Endothelial cell of umbilical vein (primary cell): ENCODE data around the gene CCL21. TPM values are rescaled to one million over a fixed set of nuclear protein-coding genes. Genes with fewer than 3 reads are reported as not detected.

Experiments used
- BruUV-seq: library from RNA; stranded (reverse); fragments of 400-500 nt; replicated peaks from 2 replicates; lab custom pipeline; 2021; lab: Mats Ljungman, UMichigan
- CTCF ChIA-PET: fragments of 300-600, 350-600 bp; sonication (Branson Sonifier 250); formaldehyde crosslinking; loops from one replicate; lab custom pipeline; 2021; ENCODE audit warnings: antibody characterized with exemption, inconsistent platforms; lab: Charles Lee
- POLR2A ChIA-PET: fragments of 300-600, 350-600 bp; sonication (Branson Sonifier 250); formaldehyde crosslinking; loops from one replicate; lab custom pipeline; 2021; ENCODE audit warnings: antibody characterized with exemption, inconsistent platforms; lab: Charles Lee
- DNase-seq: peaks from one replicate; pipeline ENCODE4 v3.0.0-alpha.2; 2011; ENCODE audit warnings: low read depth, low spot score
- FAIRE-seq: peaks from 2 replicates; lab custom pipeline; 2011; peaks lifted over from hg19 to GRCh38; lab: Jason Lieb, UNC
- H2AFZ ChIP-seq: 2 replicates; pipeline ENCODE4 v1.6.0; 2012; ENCODE audit warnings: low read depth, low read length, control low read depth, inconsistent platforms
- H3K27ac ChIP-seq: 2 replicates; pipeline ENCODE4 v1.5.1; 2011; ENCODE audit warnings: low read depth, mild to moderate bottlenecking, control low read depth, low read length, moderate library complexity; ENCODE audit not compliant: insufficient read depth
- H3K27me3 ChIP-seq, 2 experiments: 2 replicates each; pipeline versions ENCODE4 v1.6.0 to v1.6.1; 2011; ENCODE audit warnings: low read length in 2 of 2, mixed read lengths in 1 of 2; ENCODE audit not compliant: control insufficient read depth in 2 of 2, insufficient read depth in 2 of 2
- H3K36me3 ChIP-seq, 2 experiments: 2 replicates in 1 of 2; 3 replicates in 1 of 2; pipeline ENCODE4 v1.5.1; 2011; ENCODE audit warnings: low read length in 2 of 2, mild to moderate bottlenecking in 1 of 2, moderate library complexity in 1 of 2; ENCODE audit not compliant: control insufficient read depth in 2 of 2, insufficient read depth in 2 of 2; ENCODE audit errors: extremely low read depth in 1 of 2
- H3K4me1 ChIP-seq: 3 replicates; pipeline ENCODE4 v1.5.1; 2011; ENCODE audit warnings: mild to moderate bottlenecking, low read length; ENCODE audit not compliant: control insufficient read depth, insufficient read depth; ENCODE audit errors: extremely low read depth
- H3K4me2 ChIP-seq: 2 replicates; pipeline ENCODE4 v1.6.1; 2011; ENCODE audit warnings: low read length, control low read depth, mixed read lengths; ENCODE audit not compliant: insufficient read depth
- H3K4me3 ChIP-seq, 3 experiments: fragments of 200-600 bp in 1 of 3; sonication (generic), shearing (Covaris generic) in 1 of 3; replicated peaks in 1 of 3; 2 replicates each; pipeline ENCODE4 v1.5.1; 2011 to 2016; ENCODE audit warnings: control low read depth in 3 of 3, low read length in 3 of 3, mild to moderate bottlenecking in 2 of 3, inconsistent platforms in 1 of 3, low read depth in 1 of 3, moderate library complexity in 1 of 3; ENCODE audit not compliant: insufficient read depth in 1 of 3
- H3K79me2 ChIP-seq: 2 replicates; pipeline ENCODE4 v1.6.0; 2012; ENCODE audit warnings: low read length, inconsistent platforms; ENCODE audit not compliant: control insufficient read depth, insufficient read depth
- H3K9ac ChIP-seq: replicated peaks from 2 replicates; pipeline ENCODE3; 2011; ENCODE audit warnings: low read length, control low read depth; ENCODE audit not compliant: insufficient read depth; ENCODE audit errors: extremely low read depth
- H3K9me1 ChIP-seq: replicated peaks from 3 replicates; pipeline ENCODE4 v1.6.0; 2011; ENCODE audit warnings: mild to moderate bottlenecking, low read length; ENCODE audit not compliant: control insufficient read depth, insufficient read depth; ENCODE audit errors: extremely low read depth
- H3K9me3 ChIP-seq: replicated peaks from 2 replicates; pipeline ENCODE4 v1.5.1; 2012; ENCODE audit warnings: low read length, inconsistent platforms; ENCODE audit not compliant: control insufficient read depth, insufficient read depth
- H4K20me1 ChIP-seq: replicated peaks from 2 replicates; pipeline ENCODE3; 2011; ENCODE audit warnings: mild to moderate bottlenecking, low read length; ENCODE audit not compliant: control insufficient read depth, insufficient read depth; ENCODE audit errors: extremely low read depth
- CTCF ChIP-seq, 2 donors: IDR thresholded peaks; 1 replicate in 1 of 2; 2 replicates in 1 of 2; pipeline ENCODE4 v1.5.1; 2011; ENCODE audit warnings: low read length in 2 of 2, mild to moderate bottlenecking in 2 of 2, moderate library complexity in 2 of 2, control low read depth in 1 of 2, inconsistent platforms in 1 of 2, low read depth in 1 of 2; ENCODE audit not compliant: insufficient read depth in 1 of 2; ENCODE audit errors: extremely low read depth in 1 of 2
- EZH2 ChIP-seq: IDR thresholded peaks from 2 replicates; pipeline ENCODE4 v1.6.1; 2012; ENCODE audit warnings: borderline replicate concordance, low read depth, mild to moderate bottlenecking, moderate library complexity, low read length, inconsistent platforms; ENCODE audit not compliant: severe bottlenecking
- FOS ChIP-seq: IDR thresholded peaks from 2 replicates; pipeline ENCODE4 v1.6.1; 2011; ENCODE audit warnings: mild to moderate bottlenecking, low read length, moderate library complexity, borderline replicate concordance; ENCODE audit not compliant: insufficient read depth
- GATA2 ChIP-seq: IDR thresholded peaks from 2 replicates; pipeline ENCODE4 v1.7.0; 2011; ENCODE audit warnings: low read depth, mild to moderate bottlenecking, moderate library complexity, mixed read lengths, low read length; ENCODE audit not compliant: insufficient read length, insufficient read depth
- JUN ChIP-seq: IDR thresholded peaks from 2 replicates; pipeline ENCODE4 v1.6.1; 2011; ENCODE audit warnings: borderline replicate concordance, low read depth; ENCODE audit not compliant: insufficient read length, insufficient read depth
- MAX ChIP-seq: IDR thresholded peaks from 2 replicates; pipeline ENCODE4 v1.6.1; 2011; ENCODE audit not compliant: insufficient read depth, insufficient read length
- MYC ChIP-seq: IDR thresholded peaks from one replicate; pipeline ENCODE4 v1.6.1; 2011; ENCODE audit warnings: mild to moderate bottlenecking, low read depth, low read length
- POLR2A ChIP-seq: IDR thresholded peaks from 2 replicates; pipeline ENCODE4 v1.6.1; 2012; ENCODE audit warnings: low read depth, mild to moderate bottlenecking, control low read depth, low read length
- POLR2AphosphoS5 ChIP-seq: IDR thresholded peaks from 2 replicates; pipeline ENCODE4 v1.6.1; 2012; ENCODE audit warnings: low read depth, mild to moderate bottlenecking, control low read depth, low read length, moderate library complexity; ENCODE audit not compliant: insufficient read depth
- dilution Hi-C: fragments of 300-500 bp; cut with MboI; formaldehyde crosslinking; loops from one replicate; pipeline ENCODE4 v1.15.0; 2019; ENCODE audit warnings: low sequenced_read_pairs; ENCODE audit not compliant: extremely low pct_ligation_motif_present
- intact Hi-C: fragments of 100-400 bp; cut with micrococcal nuclease; formaldehyde crosslinking; loops from one replicate; pipeline ENCODE4 v1.10.0; 2022
- polyA plus RNA-seq, 4 experiments: library from polyadenylated mRNA; depleted of rRNA in 3 of 4; stranded (reverse) in 3 of 4; unstranded in 1 of 4; fragments of >200 nt; gene quantifications; 2 replicates each; pipeline versions ENCODE4 v1.2.1 to v1.2.3, GENCODE V29; 2011 to 2012; ENCODE audit warnings: missing spikeins in 1 of 4
- total RNA-seq: library from RNA; stranded (reverse); gene quantifications from 2 replicates; pipeline ENCODE4 v1.2.3, GENCODE V29; 2021

The CCL21 gene
- total and polyA plus RNA-seq, 2 donors (not counting 3 experiments of a cell fraction or from before 2014, with no cell fraction given), result 0.17 TPM; not detected in 1

DNA sequence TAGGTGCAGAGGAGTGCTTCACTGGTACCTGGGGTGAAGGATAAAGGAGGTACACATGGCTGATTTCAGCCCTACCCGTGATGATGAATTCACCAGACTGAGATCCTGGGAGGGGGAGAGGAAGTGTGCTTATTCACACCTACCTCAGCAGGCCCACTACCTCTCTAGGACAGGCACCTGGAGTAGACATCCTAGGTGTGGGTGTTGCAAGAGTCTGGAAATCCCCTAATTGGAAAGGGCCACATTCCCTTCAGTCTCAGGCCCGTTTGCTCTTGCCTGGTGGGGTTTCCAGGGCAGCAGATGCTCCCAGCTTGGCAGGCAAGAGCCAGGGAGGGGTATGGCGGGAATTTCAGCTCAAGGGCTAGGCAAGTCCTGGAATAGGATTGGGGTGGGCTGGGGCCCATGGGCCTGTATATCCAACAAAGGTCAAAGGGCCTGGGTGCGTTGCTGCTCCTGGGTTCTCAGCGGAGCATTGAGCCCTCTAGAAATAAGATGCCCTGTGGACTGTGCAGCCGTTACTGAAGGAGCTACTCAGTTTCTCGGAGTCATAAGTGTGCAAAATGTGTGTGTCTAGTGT is 5.8 kb upstream of the CCL21 start:
- H3K4me3 ChIP-seq, result no peak overlapping the region
- H3K9me3 ChIP-seq, result no peaks in the 10 kb centered on the region
- H3K79me2 ChIP-seq, result no peaks in the 10 kb centered on the region
- dilution Hi-C loops (no loop called here), intact Hi-C loops (no loop called here)
- DNase-seq, result no peak
- TF ChIP-seq FOS (no peak), EZH2 (no peak), POLR2AphosphoS5 (no peak), GATA2 (no peak), JUN (no peak)
- no peak for FAIRE-seq
- no peak overlapping the region for H3K9ac ChIP-seq
- BruUV-seq, result no TSS peak
- H3K36me3 ChIP-seq, result no peaks in the 10 kb centered on the region
- H3K4me1 ChIP-seq, result no peaks in the 10 kb centered on the region
- ChIA-PET POLR2A (no interaction called here), CTCF (interaction anchor here (1.3 to 5.0 kb wide), 1 partner anchor 13 kb away, joined by 7 to 26 read pairs; no protein-coding TSS in a partner anchor)
- no peaks in the 10 kb centered on the region for H3K9me1 ChIP-seq
- no peak overlapping the region for H3K27ac ChIP-seq
- no peak overlapping the region for H3K4me2 ChIP-seq
- H3K27me3 ChIP-seq, result peaks cover 15 to 22% of the 10 kb centered on the region in 2 experiments
- H4K20me1 ChIP-seq, result no peaks in the 10 kb centered on the region
- no peak overlapping the region for H2AFZ ChIP-seq

DNA sequence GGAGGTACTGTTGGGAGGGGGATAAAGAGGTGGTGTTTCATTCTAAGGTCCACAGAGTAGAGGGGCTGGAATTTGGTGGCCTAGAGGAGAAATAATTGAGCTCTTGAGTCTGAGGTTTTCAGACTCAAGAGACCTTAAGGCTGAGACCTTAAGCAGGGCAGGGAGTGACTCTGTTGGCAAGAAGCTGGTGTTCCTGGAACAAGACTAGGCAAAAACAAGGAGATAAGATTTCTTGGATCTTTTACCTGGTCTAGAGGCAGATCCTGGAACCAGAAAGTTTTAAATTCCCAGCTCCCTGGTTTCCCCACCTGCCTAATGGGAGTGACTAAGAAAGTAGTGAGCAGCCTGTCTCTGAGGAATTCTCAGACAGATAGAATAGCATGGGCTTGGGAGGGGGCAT is 4.1 kb upstream of the CCL21 start:
- Histone ChIP-seq H3K9me3 (no peaks in the 10 kb centered on the region), H3K9me1 (no peaks in the 10 kb centered on the region), H3K9ac (no peak overlapping the region), H3K4me3 (no peak overlapping the region), H3K36me3 (no peaks in the 10 kb centered on the region), H3K79me2 (no peaks in the 10 kb centered on the region), H2AFZ (no peak overlapping the region), H3K27ac (no peak overlapping the region), H3K4me1 (no peaks in the 10 kb centered on the region), H3K4me2 (no peak overlapping the region), H3K27me3 (peaks cover 15 to 22% of the 10 kb centered on the region in 2 experiments), H4K20me1 (no peaks in the 10 kb centered on the region)
- ChIA-PET CTCF (interaction anchor here (1.2 to 5.0 kb wide), 2 partner anchors 12 to 39 kb away, joined by 4 to 26 read pairs; no protein-coding TSS in a partner anchor), POLR2A (no interaction called here)
- TF ChIP-seq CTCF (IDR thresholded peaks at IDR 0.05; ENCODE audit: extremely low read depth in 1 of 2, insufficient read depth in 1 of 2, low read depth in 1 of 2, low read length in 2 of 2) (no peak), POLR2A (no peak), MYC (no peak), GATA2 (no peak), FOS (no peak), JUN (no peak), POLR2AphosphoS5 (no peak), EZH2 (no peak), MAX (no peak)
- no TSS peak for BruUV-seq
- intact Hi-C loops (no loop called here), dilution Hi-C loops (no loop called here)
- DNase-seq, result no peak
- FAIRE-seq, result no peak
